ENCODE results near the gene ILRUN. TPM values are rescaled to one million over a fixed set of nuclear protein-coding genes. Genes with fewer than 3 reads are reported as not detected.
"Not testable (repeated sequence)": the region's sequence is repeated elsewhere in the genome, so short reads cannot be mapped to it uniquely, and the experiment has no call there.

The ILRUN gene
- total RNA-seq, 1 donor from 2014 or later: 48.4 TPM

GRCh38 chr6:34661357-34661756 is 35.2 kb downstream of the ILRUN start:
- Histone ChIP-seq H3K4me1 (peaks cover 42% of the 10 kb centered on the region), H3K4me3 (no peak overlapping the region), H3K27me3 (no peaks in the 10 kb centered on the region), H3K27ac (no peak overlapping the region), H3K36me3 (no peaks in the 10 kb centered on the region), H3K9me3 (no peaks in the 10 kb centered on the region)
- DNase-seq (ENCODE audit: extremely low spot score in 2 of 2): no peak
- TF ChIP-seq POLR2AphosphoS5 (IDR thresholded peaks at IDR 0.05; ENCODE audit: insufficient read depth in 1 of 2, low read depth in 1 of 2): no peak
- no peak for TF ChIP-seq POLR2A (IDR thresholded peaks at IDR 0.05)
- no peak for TF ChIP-seq CTCF (IDR thresholded peaks at IDR 0.05)
- intact Hi-C loops (cut with DNase I): no loop called here

- intact Hi-C loops (cut with DNase I): no loop called here
- no peaks in the 10 kb centered on the region for H3K9me3 ChIP-seq
- H3K4me1 ChIP-seq: peaks cover 40% of the 10 kb centered on the region
- no peak for DNase-seq (ENCODE audit: extremely low spot score in 2 of 2)
- peak overlapping the region; percentile 84 for H3K27ac ChIP-seq
- no peak overlapping the region for H3K4me3 ChIP-seq
- H3K36me3 ChIP-seq: no peaks in the 10 kb centered on the region
- no peaks in the 10 kb centered on the region for H3K27me3 ChIP-seq
- TF ChIP-seq POLR2AphosphoS5 (IDR thresholded peaks at IDR 0.05; ENCODE audit: insufficient read depth in 1 of 2, low read depth in 1 of 2) (no peak), POLR2A (IDR thresholded peaks at IDR 0.05) (no peak), CTCF (IDR thresholded peaks at IDR 0.05) (no peak)
Observed at GRCh38 chr6:34658605-34659265, 37.8 kb downstream of the ILRUN start.

GRCh38 chr6:34657979-34658480 is 38.5 kb downstream of the ILRUN start:
- Histone ChIP-seq H3K4me3 (peak overlapping the region; percentile 36 to 44), H3K27ac (peak overlapping the region; percentile 84), H3K4me1 (peaks cover 35% of the 10 kb centered on the region)
- H3K27me3 ChIP-seq; intact Hi-C loops (cut with DNase I); DNase-seq (ENCODE audit: extremely low spot score in 2 of 2); H3K36me3 ChIP-seq; H3K9me3 ChIP-seq: not testable (repeated sequence)

DNA sequence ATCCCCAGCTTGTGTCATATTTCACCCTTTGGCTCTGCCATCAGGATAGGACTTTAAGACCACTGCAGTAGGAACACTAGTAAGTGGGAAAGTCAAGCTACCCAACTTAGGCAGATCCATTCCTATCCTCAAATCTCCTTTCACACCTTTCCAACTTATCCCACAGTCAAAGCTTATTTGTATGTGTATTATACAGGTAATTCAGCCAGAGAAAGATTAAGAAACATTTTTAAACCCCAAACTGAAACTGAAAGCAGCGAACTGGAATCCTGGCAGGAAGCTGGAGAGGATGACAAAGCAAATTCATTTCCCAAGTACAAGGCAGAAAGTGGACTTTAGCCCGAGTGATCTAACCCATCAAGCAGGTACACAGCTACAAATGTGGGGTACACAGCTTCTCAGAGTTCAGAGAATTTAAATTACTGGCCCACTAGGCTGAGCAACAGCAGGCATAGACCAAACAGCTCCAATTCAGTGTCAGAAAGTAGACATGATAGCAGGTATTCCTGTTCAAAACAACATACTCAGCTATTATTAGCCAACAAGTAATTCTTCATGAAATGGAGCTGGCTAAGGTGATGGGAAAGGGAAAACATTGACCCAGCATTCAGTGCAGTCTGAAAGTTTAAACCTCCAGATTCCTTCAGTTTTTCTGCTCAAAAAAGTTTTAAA is 39.1 kb downstream of the ILRUN start:
- Histone ChIP-seq H3K36me3 (peaks cover 0 to 6% of the 10 kb centered on the region in 2 donors), H3K9me3 (no peaks in the 10 kb centered on the region), H3K27ac (peak overlapping the region; percentile 84), H3K27me3 (no peaks in the 10 kb centered on the region), H3K4me3 (peak overlapping the region; percentile 36 to 44), H3K4me1 (peaks cover 35% of the 10 kb centered on the region)
- TF ChIP-seq CTCF (IDR thresholded peaks at IDR 0.05) (no peak), POLR2AphosphoS5 (IDR thresholded peaks at IDR 0.05; ENCODE audit: insufficient read depth in 1 of 2, low read depth in 1 of 2) (peak; percentile 38 to 90)
- no peak for DNase-seq (ENCODE audit: extremely low spot score in 2 of 2)
- intact Hi-C loops (cut with DNase I): no loop called here

- intact Hi-C loops (cut with DNase I): no loop called here
- Histone ChIP-seq H3K4me1 (peaks cover 35% of the 10 kb centered on the region), H3K4me3 (peak overlapping the region; percentile 36 to 44), H3K36me3 (peaks cover 0 to 6% of the 10 kb centered on the region in 2 donors), H3K27me3 (no peaks in the 10 kb centered on the region), H3K9me3 (no peaks in the 10 kb centered on the region), H3K27ac (peak overlapping the region; percentile 84)
- TF ChIP-seq POLR2AphosphoS5 (IDR thresholded peaks at IDR 0.05; ENCODE audit: insufficient read depth in 1 of 2, low read depth in 1 of 2) (no peak), CTCF (IDR thresholded peaks at IDR 0.05) (no peak), POLR2A (IDR thresholded peaks at IDR 0.05) (no peak)
- DNase-seq (ENCODE audit: extremely low spot score in 2 of 2): no peak
Observed at GRCh38 chr6:34657037-34657306, 39.6 kb downstream of the ILRUN start.
